ENCODE results near the gene GRAMD2A.
A peak's percentile ranks its signal among the peaks of the same experiment; 100 is the strongest.

The GRAMD2A gene

DNA sequence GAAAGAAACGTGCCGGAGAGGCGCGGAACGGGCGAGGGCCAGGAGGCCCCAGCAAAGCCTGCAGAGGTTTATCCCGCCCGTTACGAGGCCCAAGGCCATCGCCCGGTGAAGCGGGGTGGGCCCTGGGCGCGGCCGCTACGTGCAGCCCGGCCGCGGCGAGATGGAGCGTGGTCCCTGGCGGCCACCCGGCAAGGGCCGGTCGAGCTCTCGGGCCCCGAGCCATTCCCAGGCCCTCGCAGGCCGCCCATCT is 32.3 kb upstream of the GRAMD2A start (continued):
- TF ChIP-seq, protein P1, sequence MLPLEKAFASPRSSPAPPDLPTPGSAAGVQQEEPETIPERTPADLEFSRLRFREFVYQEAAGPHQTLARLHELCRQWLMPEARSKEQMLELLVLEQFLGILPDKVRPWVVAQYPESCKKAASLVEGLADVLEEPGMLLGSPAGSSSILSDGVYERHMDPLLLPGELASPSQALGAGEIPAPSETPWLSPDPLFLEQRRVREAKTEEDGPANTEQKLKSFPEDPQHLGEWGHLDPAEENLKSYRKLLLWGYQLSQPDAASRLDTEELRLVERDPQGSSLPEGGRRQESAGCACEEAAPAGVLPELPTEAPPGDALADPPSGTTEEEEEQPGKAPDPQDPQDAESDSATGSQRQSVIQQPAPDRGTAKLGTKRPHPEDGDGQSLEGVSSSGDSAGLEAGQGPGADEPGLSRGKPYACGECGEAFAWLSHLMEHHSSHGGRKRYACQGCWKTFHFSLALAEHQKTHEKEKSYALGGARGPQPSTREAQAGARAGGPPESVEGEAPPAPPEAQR (tag by site-specific recombination; IDR thresholded peaks at IDR 0.05), result no peak
- TF ChIP-seq, protein P2, sequence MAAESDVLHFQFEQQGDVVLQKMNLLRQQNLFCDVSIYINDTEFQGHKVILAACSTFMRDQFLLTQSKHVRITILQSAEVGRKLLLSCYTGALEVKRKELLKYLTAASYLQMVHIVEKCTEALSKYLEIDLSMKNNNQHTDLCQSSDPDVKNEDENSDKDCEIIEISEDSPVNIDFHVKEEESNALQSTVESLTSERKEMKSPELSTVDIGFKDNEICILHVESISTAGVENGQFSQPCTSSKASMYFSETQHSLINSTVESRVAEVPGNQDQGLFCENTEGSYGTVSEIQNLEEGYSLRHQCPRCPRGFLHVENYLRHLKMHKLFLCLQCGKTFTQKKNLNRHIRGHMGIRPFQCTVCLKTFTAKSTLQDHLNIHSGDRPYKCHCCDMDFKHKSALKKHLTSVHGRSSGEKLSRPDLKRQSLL (tag by site-specific recombination; IDR thresholded peaks at IDR 0.05), result no peak
- TF ChIP-seq ZNF510 (tag by site-specific recombination; IDR thresholded peaks at IDR 0.05; ENCODE audit: insufficient replicate concordance), result no peak
- no peak for TF ChIP-seq ZSCAN16 (tag by site-specific recombination; IDR thresholded peaks at IDR 0.05)
- no peak; the same call in 1 of the 2 replicates for TF ChIP-seq ZBTB48 (tag by site-specific recombination; IDR thresholded peaks at IDR 0.05)
- TF ChIP-seq, protein P3, sequence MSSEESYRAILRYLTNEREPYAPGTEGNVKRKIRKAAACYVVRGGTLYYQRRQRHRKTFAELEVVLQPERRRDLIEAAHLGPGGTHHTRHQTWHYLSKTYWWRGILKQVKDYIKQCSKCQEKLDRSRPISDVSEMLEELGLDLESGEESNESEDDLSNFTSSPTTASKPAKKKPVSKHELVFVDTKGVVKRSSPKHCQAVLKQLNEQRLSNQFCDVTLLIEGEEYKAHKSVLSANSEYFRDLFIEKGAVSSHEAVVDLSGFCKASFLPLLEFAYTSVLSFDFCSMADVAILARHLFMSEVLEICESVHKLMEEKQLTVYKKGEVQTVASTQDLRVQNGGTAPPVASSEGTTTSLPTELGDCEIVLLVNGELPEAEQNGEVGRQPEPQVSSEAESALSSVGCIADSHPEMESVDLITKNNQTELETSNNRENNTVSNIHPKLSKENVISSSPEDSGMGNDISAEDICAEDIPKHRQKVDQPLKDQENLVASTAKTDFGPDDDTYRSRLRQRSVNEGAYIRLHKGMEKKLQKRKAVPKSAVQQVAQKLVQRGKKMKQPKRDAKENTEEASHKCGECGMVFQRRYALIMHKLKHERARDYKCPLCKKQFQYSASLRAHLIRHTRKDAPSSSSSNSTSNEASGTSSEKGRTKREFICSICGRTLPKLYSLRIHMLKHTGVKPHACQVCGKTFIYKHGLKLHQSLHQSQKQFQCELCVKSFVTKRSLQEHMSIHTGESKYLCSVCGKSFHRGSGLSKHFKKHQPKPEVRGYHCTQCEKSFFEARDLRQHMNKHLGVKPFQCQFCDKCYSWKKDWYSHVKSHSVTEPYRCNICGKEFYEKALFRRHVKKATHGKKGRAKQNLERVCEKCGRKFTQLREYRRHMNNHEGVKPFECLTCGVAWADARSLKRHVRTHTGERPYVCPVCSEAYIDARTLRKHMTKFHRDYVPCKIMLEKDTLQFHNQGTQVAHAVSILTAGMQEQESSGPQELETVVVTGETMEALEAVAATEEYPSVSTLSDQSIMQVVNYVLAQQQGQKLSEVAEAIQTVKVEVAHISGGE (tag by site-specific recombination; conservative IDR thresholded peaks at IDR 0.05; ENCODE audit: low read depth), result no peak
- TF ChIP-seq ZNF76 (tag by site-specific recombination; IDR thresholded peaks at IDR 0.05; ENCODE audit: borderline replicate concordance, low read depth), result no peak
- TF ChIP-seq, protein P4, sequence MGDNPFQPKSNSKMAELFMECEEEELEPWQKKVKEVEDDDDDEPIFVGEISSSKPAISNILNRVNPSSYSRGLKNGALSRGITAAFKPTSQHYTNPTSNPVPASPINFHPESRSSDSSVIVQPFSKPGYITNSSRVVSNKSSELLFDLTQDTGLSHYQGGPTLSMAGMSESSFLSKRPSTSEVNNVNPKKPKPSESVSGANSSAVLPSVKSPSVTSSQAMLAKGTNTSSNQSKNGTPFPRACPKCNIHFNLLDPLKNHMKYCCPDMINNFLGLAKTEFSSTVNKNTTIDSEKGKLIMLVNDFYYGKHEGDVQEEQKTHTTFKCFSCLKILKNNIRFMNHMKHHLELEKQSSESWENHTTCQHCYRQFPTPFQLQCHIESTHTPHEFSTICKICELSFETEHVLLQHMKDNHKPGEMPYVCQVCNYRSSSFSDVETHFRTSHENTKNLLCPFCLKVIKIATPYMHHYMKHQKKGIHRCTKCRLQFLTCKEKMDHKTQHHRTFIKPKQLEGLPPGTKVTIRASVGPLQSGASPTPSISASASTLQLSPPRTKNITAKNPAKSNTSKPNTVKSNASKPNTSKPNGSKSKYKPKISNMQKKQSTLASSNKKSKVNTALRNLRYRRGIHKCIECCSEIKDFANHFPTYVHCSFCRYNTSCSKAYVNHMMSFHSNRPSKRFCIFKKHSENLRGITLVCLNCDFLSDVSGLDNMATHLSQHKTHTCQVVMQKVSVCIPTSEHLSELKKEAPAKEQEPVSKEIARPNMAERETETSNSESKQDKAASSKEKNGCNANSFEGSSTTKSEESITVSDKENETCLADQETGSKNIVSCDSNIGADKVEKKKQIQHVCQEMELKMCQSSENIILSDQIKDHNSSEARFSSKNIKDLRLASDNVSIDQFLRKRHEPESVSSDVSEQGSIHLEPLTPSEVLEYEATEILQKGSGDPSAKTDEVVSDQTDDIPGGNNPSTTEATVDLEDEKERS (tag by site-specific recombination; IDR thresholded peaks at IDR 0.05), result no peak
- no peak for TF ChIP-seq ZNF626 (tag by site-specific recombination; IDR thresholded peaks at IDR 0.05)
- TF ChIP-seq MEIS1 (CRISPR knock-in tag; IDR thresholded peaks at IDR 0.05; ENCODE audit: borderline replicate concordance), result no peak
- TF ChIP-seq, protein P5, sequence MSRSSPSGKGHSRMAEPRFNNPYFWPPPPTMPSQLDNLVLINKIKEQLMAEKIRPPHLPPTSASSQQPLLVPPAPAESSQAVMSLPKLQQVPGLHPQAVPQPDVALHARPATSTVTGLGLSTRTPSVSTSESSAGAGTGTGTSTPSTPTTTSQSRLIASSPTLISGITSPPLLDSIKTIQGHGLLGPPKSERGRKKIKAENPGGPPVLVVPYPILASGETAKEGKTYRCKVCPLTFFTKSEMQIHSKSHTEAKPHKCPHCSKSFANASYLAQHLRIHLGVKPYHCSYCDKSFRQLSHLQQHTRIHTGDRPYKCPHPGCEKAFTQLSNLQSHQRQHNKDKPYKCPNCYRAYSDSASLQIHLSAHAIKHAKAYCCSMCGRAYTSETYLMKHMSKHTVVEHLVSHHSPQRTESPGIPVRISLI (tag by site-specific recombination; IDR thresholded peaks at IDR 0.05), result 0 out of 2 replicates have a peak, but pooled peaks have one; percentile 10
- TF ChIP-seq GLIS2 (tag by site-specific recombination; IDR thresholded peaks at IDR 0.05), result no peak
- TF ChIP-seq ZNF214 (tag by site-specific recombination; IDR thresholded peaks at IDR 0.05; ENCODE audit: borderline replicate concordance), result no peak
- peak; percentile 51; the same call in 1 of the 2 replicates for TF ChIP-seq MYNN (tag by site-specific recombination; IDR thresholded peaks at IDR 0.05; ENCODE audit: borderline replicate concordance)
- TF ChIP-seq, protein P6, sequence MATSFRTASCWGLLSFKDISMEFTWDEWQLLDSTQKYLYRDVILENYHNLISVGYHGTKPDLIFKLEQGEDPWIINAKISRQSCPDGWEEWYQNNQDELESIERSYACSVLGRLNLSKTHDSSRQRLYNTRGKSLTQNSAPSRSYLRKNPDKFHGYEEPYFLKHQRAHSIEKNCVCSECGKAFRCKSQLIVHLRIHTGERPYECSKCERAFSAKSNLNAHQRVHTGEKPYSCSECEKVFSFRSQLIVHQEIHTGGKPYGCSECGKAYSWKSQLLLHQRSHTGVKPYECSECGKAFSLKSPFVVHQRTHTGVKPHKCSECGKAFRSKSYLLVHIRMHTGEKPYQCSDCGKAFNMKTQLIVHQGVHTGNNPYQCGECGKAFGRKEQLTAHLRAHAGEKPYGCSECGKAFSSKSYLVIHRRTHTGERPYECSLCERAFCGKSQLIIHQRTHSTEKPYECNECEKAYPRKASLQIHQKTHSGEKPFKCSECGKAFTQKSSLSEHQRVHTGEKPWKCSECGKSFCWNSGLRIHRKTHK (tag by site-specific recombination; IDR thresholded peaks at IDR 0.05), result no peak
- TF ChIP-seq, protein P7, sequence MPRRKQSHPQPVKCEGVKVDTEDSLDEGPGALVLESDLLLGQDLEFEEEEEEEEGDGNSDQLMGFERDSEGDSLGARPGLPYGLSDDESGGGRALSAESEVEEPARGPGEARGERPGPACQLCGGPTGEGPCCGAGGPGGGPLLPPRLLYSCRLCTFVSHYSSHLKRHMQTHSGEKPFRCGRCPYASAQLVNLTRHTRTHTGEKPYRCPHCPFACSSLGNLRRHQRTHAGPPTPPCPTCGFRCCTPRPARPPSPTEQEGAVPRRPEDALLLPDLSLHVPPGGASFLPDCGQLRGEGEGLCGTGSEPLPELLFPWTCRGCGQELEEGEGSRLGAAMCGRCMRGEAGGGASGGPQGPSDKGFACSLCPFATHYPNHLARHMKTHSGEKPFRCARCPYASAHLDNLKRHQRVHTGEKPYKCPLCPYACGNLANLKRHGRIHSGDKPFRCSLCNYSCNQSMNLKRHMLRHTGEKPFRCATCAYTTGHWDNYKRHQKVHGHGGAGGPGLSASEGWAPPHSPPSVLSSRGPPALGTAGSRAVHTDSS (tag by site-specific recombination; IDR thresholded peaks at IDR 0.05), result no peak; the same call in 1 of the 2 replicates
- no peak for TF ChIP-seq KLF16 (tag by site-specific recombination; IDR thresholded peaks at IDR 0.05)
- TF ChIP-seq, protein P8, sequence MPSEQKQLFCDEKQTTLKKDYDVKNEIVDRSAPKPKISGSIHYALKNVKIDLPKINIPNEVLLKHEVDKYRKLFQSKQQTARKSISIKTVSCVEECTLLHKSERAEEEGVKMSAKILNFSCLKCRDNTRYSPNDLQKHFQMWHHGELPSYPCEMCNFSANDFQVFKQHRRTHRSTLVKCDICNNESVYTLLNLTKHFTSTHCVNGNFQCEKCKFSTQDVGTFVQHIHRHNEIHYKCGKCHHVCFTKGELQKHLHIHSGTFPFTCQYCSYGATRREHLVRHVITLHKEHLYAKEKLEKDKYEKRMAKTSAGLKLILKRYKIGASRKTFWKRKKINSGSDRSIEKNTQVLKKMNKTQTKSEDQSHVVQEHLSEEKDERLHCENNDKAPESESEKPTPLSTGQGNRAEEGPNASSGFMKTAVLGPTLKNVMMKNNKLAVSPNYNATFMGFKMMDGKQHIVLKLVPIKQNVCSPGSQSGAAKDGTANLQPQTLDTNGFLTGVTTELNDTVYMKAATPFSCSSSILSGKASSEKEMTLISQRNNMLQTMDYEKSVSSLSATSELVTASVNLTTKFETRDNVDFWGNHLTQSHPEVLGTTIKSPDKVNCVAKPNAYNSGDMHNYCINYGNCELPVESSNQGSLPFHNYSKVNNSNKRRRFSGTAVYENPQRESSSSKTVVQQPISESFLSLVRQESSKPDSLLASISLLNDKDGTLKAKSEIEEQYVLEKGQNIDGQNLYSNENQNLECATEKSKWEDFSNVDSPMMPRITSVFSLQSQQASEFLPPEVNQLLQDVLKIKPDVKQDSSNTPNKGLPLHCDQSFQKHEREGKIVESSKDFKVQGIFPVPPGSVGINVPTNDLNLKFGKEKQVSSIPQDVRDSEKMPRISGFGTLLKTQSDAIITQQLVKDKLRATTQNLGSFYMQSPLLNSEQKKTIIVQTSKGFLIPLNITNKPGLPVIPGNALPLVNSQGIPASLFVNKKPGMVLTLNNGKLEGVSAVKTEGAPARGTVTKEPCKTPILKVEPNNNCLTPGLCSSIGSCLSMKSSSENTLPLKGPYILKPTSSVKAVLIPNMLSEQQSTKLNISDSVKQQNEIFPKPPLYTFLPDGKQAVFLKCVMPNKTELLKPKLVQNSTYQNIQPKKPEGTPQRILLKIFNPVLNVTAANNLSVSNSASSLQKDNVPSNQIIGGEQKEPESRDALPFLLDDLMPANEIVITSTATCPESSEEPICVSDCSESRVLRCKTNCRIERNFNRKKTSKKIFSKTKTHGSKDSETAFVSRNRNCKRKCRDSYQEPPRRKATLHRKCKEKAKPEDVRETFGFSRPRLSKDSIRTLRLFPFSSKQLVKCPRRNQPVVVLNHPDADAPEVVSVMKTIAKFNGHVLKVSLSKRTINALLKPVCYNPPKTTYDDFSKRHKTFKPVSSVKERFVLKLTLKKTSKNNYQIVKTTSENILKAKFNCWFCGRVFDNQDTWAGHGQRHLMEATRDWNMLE (tag by site-specific recombination; conservative IDR thresholded peaks at IDR 0.05; ENCODE audit: low read depth), result no peak
- no peak for TF ChIP-seq ZNF600 (tag by site-specific recombination; IDR thresholded peaks at IDR 0.05)
- no peak for TF ChIP-seq ZNF529 (tag by site-specific recombination; IDR thresholded peaks at IDR 0.05; ENCODE audit: insufficient replicate concordance)
- peak; percentile 57; the same call in 1 of the 2 replicates for TF ChIP-seq GFI1B (tag by site-specific recombination; IDR thresholded peaks at IDR 0.05)

All from HEK293 (cell line).